ENCODE measurements around the gene AP2B1. TPM values are rescaled to one million over a fixed set of nuclear protein-coding genes. Genes with fewer than 3 reads are reported as not detected.

AP2B1 gene
- total RNA-seq, 1 experiment from 2014 or later = 217 TPM

- H2BK15ac ChIP-seq (ENCODE audit: low read depth, low read length) = no peak overlapping the region
- no peak overlapping the region for H2AK5ac ChIP-seq (ENCODE audit: insufficient read length, low read length)
- Mint-ChIP-seq H3K4me3 (no peak overlapping the region), H3K27me3 (ENCODE audit: low read depth) (no peaks in the 10 kb centered on the region), H3K4me1 (peaks cover 5 to 8% of the 10 kb centered on the region in 2 experiments), H3K9me3 (no peaks in the 10 kb centered on the region), H3K27ac (no peak overlapping the region), H3K36me3 (ENCODE audit: insufficient read depth in 1 of 3, low read depth in 3 of 3) (peaks cover 2 to 38% (median 27%) of the 10 kb centered on the region in 3 experiments; a peak in 6 of 7 replicates)
- no peak overlapping the region for H2BK120ac ChIP-seq (ENCODE audit: low read depth, low read length, poor library complexity, severe bottlenecking)
- H3K9me3 ChIP-seq (ENCODE audit: control insufficient read depth, low read depth, low read length) = no peaks in the 10 kb centered on the region
- H3K4me1 ChIP-seq (ENCODE audit: insufficient read depth, low read length) = no peaks in the 10 kb centered on the region
- no peak overlapping the region for H3K9ac ChIP-seq (ENCODE audit: extremely low read depth, insufficient read length, low read length)
- H4K8ac ChIP-seq (replicated peaks; ENCODE audit: insufficient read length, low read depth, low read length) = no peak overlapping the region
- H2BK12ac ChIP-seq (ENCODE audit: insufficient read length, low read depth, low read length) = no peak overlapping the region
- WGBS (ENCODE audit: extremely low coverage, insufficient read length, low lambda C conversion rate) = no CpG with 5 or more reads among the region's 2 CpGs
- H3K18ac ChIP-seq (ENCODE audit: insufficient read length, low read depth, low read length) = no peak overlapping the region
- no peak overlapping the region for H3K14ac ChIP-seq (ENCODE audit: insufficient read depth, low read length)
- H4K5ac ChIP-seq (ENCODE audit: insufficient read length, low read depth, low read length) = no peak overlapping the region
- no peak overlapping the region for H3T11ph ChIP-seq (ENCODE audit: low read length)
- H2AFZ ChIP-seq (ENCODE audit: low read length) = no peak overlapping the region
- no peak overlapping the region for H3K23ac ChIP-seq (ENCODE audit: insufficient read length, low read depth, low read length)
- no peak overlapping the region for H3K27ac ChIP-seq (ENCODE audit: insufficient read length, low read depth, low read length)
- no peak overlapping the region for H2BK5ac ChIP-seq (ENCODE audit: insufficient read length, low read length)
- H3K79me1 ChIP-seq (ENCODE audit: insufficient read depth, low read depth, low read length, poor library complexity, severe bottlenecking) = no peaks in the 10 kb centered on the region
- TF ChIP-seq, protein P1, sequence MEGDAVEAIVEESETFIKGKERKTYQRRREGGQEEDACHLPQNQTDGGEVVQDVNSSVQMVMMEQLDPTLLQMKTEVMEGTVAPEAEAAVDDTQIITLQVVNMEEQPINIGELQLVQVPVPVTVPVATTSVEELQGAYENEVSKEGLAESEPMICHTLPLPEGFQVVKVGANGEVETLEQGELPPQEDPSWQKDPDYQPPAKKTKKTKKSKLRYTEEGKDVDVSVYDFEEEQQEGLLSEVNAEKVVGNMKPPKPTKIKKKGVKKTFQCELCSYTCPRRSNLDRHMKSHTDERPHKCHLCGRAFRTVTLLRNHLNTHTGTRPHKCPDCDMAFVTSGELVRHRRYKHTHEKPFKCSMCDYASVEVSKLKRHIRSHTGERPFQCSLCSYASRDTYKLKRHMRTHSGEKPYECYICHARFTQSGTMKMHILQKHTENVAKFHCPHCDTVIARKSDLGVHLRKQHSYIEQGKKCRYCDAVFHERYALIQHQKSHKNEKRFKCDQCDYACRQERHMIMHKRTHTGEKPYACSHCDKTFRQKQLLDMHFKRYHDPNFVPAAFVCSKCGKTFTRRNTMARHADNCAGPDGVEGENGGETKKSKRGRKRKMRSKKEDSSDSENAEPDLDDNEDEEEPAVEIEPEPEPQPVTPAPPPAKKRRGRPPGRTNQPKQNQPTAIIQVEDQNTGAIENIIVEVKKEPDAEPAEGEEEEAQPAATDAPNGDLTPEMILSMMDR (conservative IDR thresholded peaks at IDR 0.05) = no peak
- no peak overlapping the region for H4K91ac ChIP-seq (ENCODE audit: insufficient read length, low read depth, low read length)
- H3K79me2 ChIP-seq (ENCODE audit: insufficient read depth, low read length) = no peaks in the 10 kb centered on the region
- H3K23me2 ChIP-seq (ENCODE audit: insufficient read length, low read depth, low read length, poor library complexity, severe bottlenecking) = no peaks in the 10 kb centered on the region
- H2BK20ac ChIP-seq (ENCODE audit: low read depth, low read length, poor library complexity, severe bottlenecking) = no peak overlapping the region
- no peak overlapping the region for H3K4ac ChIP-seq (ENCODE audit: low read depth, low read length)
- no peak overlapping the region for H3K56ac ChIP-seq (ENCODE audit: insufficient read length, low read depth, low read length)
- DNase-seq = no peak
- H3K4me2 ChIP-seq (ENCODE audit: insufficient read depth, insufficient read length, low read length) = no peak overlapping the region
- no peaks in the 10 kb centered on the region for H4K20me1 ChIP-seq (ENCODE audit: control insufficient read depth, insufficient read depth, insufficient read length)
- H3K27me3 ChIP-seq (ENCODE audit: insufficient read depth, low read length) = no peaks in the 10 kb centered on the region
These were observed 78.5 kb downstream of the AP2B1 start for GRCh38 chr17:35665662-35666061.

Measured in H9 (cell line).